ENCODE measurements around the gene SMTN. TPM values are rescaled to one million over a fixed set of nuclear protein-coding genes. Genes with fewer than 3 reads are reported as not detected.

SMTN gene
- total and polyA plus RNA-seq, 8 donors = 51.5 to 607 (median 275) TPM

- H3K27ac ChIP-seq = peak overlapping the region in 4 of 5 donors; percentile 41 to 88 (median 70)
- H3K9me3 ChIP-seq = no peaks in the 10 kb centered on the region
- H3K27me3 ChIP-seq = no peaks in the 10 kb centered on the region
- H3K4me3 ChIP-seq = no peak overlapping the region
- no peak for TF ChIP-seq EP300 (IDR thresholded peaks at IDR 0.05)
- TF ChIP-seq CTCF (IDR thresholded peaks at IDR 0.05) = no peak
- TF ChIP-seq POLR2A (IDR thresholded peaks at IDR 0.05) = no peak
- no peak for TF ChIP-seq POLR2AphosphoS5 (IDR thresholded peaks at IDR 0.05)
- peak; percentile 28 to 85 for DNase-seq
- H3K4me1 ChIP-seq = peaks cover 7 to 35% (median 26%) of the 10 kb centered on the region in 4 donors
- WGBS, 5 donors = 62 to 72% (median 65%) methylated on average over 11 of the region's 11 CpGs
- intact Hi-C loops (cut with DNase I; ENCODE audit: low total_unique reads) = no loop called here
- H3K36me3 ChIP-seq = no peaks in the 10 kb centered on the region
Observed at GRCh38 chr22:31046539-31047226, 34.4 kb upstream of the SMTN start.

GRCh38 chr22:31048570-31048969, 32.5 kb upstream of the SMTN start:
- H3K4me3 ChIP-seq = no peak overlapping the region
- peaks cover 7 to 35% (median 26%) of the 10 kb centered on the region in 4 donors for H3K4me1 ChIP-seq
- no peak for DNase-seq
- no peaks in the 10 kb centered on the region for H3K36me3 ChIP-seq
- intact Hi-C loops (cut with DNase I; ENCODE audit: low total_unique reads) = no loop called here
- no peak overlapping the region for H3K27ac ChIP-seq
- 87 to 99% (median 91%) methylated on average over 4 of the region's 4 CpGs for WGBS, 5 donors
- H3K9me3 ChIP-seq = no peaks in the 10 kb centered on the region
- no peaks in the 10 kb centered on the region for H3K27me3 ChIP-seq
- TF ChIP-seq EP300 (IDR thresholded peaks at IDR 0.05) (no peak), CTCF (IDR thresholded peaks at IDR 0.05) (no peak), POLR2AphosphoS5 (IDR thresholded peaks at IDR 0.05) (no peak), POLR2A (IDR thresholded peaks at IDR 0.05) (no peak)

GRCh38 chr22:31049815-31050420, 31.2 kb upstream of the SMTN start:
- Histone ChIP-seq H3K36me3 (no peaks in the 10 kb centered on the region), H3K27me3 (no peaks in the 10 kb centered on the region), H3K4me1 (peaks cover 10 to 35% (median 23%) of the 10 kb centered on the region in 4 donors), H3K4me3 (no peak overlapping the region), H3K9me3 (no peaks in the 10 kb centered on the region), H3K27ac (peak overlapping the region in 1 of 5 donors; percentile 42)
- WGBS, 5 donors = 52 to 73% (median 66%) methylated on average over 3 of the region's 3 CpGs
- intact Hi-C loops (cut with DNase I; ENCODE audit: low total_unique reads) = no loop called here
- no peak for DNase-seq
- TF ChIP-seq EP300 (IDR thresholded peaks at IDR 0.05) = no peak
- no peak for TF ChIP-seq CTCF (IDR thresholded peaks at IDR 0.05)
- TF ChIP-seq POLR2AphosphoS5 (IDR thresholded peaks at IDR 0.05) = no peak
- TF ChIP-seq POLR2A (IDR thresholded peaks at IDR 0.05) = no peak

GRCh38 chr22:31055117-31055634, 25.9 kb upstream of the SMTN start:
- no peak overlapping the region for H3K4me3 ChIP-seq
- H3K9me3 ChIP-seq = no peaks in the 10 kb centered on the region
- H3K36me3 ChIP-seq = no peaks in the 10 kb centered on the region
- no peaks in the 10 kb centered on the region for H3K27me3 ChIP-seq
- 42 to 49% (median 48%) methylated on average over 5 of the region's 5 CpGs for WGBS, 5 donors
- DNase-seq = peak in 1 of 2 donors; percentile 78
- TF ChIP-seq POLR2A (IDR thresholded peaks at IDR 0.05) = no peak
- no peak for TF ChIP-seq CTCF (IDR thresholded peaks at IDR 0.05)
- no peak for TF ChIP-seq EP300 (IDR thresholded peaks at IDR 0.05)
- no peak for TF ChIP-seq POLR2AphosphoS5 (IDR thresholded peaks at IDR 0.05)
- peak overlapping the region; percentile 76 to 90 (median 83) for H3K27ac ChIP-seq
- intact Hi-C loops (cut with DNase I; ENCODE audit: low total_unique reads) = no loop called here
- H3K4me1 ChIP-seq = peaks cover 14 to 33% (median 23%) of the 10 kb centered on the region in 4 donors
